Mesothelial cell of epicardium (in vitro differentiated cells): ENCODE data around the gene CTXND1. TPM values are rescaled to one million over a fixed set of nuclear protein-coding genes. Genes with fewer than 3 reads are reported as not detected.

Source experiments
- DNase-seq, 2 experiments: peaks; one replicate each; pipeline ENCODE4 v3.0.0; 2021; ENCODE audit warnings: low spot score in 2 of 2; ENCODE audit not compliant: unreplicated experiment in 2 of 2
- H3K27ac Mint-ChIP-seq: 2 replicates; pipeline ENCODE4 v1.8.0; 2021; ENCODE audit warnings: mixed read lengths
- H3K27me3 Mint-ChIP-seq: 2 replicates; pipeline ENCODE4 v1.8.0; 2021; ENCODE audit warnings: low read depth, mixed read lengths
- H3K36me3 Mint-ChIP-seq: 2 replicates; pipeline ENCODE4 v1.8.0; 2021; ENCODE audit warnings: mixed read lengths
- H3K4me1 Mint-ChIP-seq: 2 replicates; pipeline ENCODE4 v1.8.0; 2021; ENCODE audit warnings: mixed read lengths
- H3K4me3 Mint-ChIP-seq: 2 replicates; pipeline ENCODE4 v1.8.0; 2021; ENCODE audit warnings: mild to moderate bottlenecking, moderate library complexity, mixed read lengths
- H3K9me3 Mint-ChIP-seq: 2 replicates; pipeline ENCODE4 v1.8.0; 2021; ENCODE audit warnings: mixed read lengths
- total RNA-seq: library from RNA; stranded (reverse); gene quantifications from 3 replicates; pipeline ENCODE4 v1.2.1, GENCODE V29; 2021
- TF ChIP-seq, protein P1 (sequence below): fragments of 200-600 bp; sonication (generic); IDR thresholded peaks from one replicate; pipeline ENCODE4 v1.5.0; 2021; ENCODE audit warnings: antibody characterized with exemption; ENCODE audit not compliant: unreplicated experiment

The CTXND1 gene
- total RNA-seq, 1 donor from 2014 or later = not detected

DNA sequence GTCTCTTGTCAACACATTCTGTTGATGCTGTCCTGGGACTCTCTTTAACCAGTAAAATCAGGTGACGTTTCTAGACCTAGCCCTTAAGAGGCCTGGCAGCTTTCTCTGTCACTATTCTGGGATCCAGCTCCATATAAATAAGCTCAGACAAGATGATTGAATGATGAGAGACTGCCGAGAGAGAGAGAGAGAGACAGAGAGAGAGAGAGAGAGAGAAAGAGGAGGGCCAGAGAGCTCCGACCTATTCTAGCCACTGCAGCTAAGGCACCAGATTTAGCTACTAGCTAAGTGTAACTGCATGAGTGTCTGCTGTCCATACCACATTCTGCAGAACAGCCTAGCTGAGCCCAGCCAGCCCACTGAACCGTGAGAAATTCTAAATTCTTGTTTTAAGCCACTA lies 36.1 kb upstream of the CTXND1 start:
- H3K4me3 Mint-ChIP-seq = no peak overlapping the region
- no peak for DNase-seq
- H3K9me3 Mint-ChIP-seq = no peaks in the 10 kb centered on the region
- peaks cover 2% of the 10 kb centered on the region for H3K4me1 Mint-ChIP-seq
- peaks cover 40% of the 10 kb centered on the region for H3K27me3 Mint-ChIP-seq
- no peak overlapping the region for H3K27ac Mint-ChIP-seq
- no peaks in the 10 kb centered on the region for H3K36me3 Mint-ChIP-seq
- TF ChIP-seq, protein P1, sequence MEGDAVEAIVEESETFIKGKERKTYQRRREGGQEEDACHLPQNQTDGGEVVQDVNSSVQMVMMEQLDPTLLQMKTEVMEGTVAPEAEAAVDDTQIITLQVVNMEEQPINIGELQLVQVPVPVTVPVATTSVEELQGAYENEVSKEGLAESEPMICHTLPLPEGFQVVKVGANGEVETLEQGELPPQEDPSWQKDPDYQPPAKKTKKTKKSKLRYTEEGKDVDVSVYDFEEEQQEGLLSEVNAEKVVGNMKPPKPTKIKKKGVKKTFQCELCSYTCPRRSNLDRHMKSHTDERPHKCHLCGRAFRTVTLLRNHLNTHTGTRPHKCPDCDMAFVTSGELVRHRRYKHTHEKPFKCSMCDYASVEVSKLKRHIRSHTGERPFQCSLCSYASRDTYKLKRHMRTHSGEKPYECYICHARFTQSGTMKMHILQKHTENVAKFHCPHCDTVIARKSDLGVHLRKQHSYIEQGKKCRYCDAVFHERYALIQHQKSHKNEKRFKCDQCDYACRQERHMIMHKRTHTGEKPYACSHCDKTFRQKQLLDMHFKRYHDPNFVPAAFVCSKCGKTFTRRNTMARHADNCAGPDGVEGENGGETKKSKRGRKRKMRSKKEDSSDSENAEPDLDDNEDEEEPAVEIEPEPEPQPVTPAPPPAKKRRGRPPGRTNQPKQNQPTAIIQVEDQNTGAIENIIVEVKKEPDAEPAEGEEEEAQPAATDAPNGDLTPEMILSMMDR = no peak

DNA sequence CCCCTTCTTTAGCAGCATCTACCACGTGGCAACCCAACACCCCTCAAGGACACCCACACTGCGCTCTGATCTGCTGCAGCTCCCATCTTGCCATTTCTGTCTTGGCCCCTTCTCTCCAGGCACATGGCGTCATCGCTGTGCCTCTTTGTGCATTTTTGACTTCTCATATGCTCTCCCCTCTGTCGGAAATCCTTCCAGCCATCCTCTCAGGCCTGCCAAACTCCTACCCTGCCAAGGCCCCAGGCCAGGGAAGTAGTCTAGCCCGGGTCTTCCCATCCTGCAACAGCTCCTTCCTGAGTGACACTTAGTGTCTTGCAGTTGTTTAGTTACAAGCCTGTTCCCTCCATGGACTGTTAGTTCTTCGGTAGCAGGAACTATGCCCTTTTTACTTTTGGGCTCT lies 34.0 kb upstream of the CTXND1 start:
- no peak for DNase-seq
- Mint-ChIP-seq H3K36me3 (no peaks in the 10 kb centered on the region), H3K4me3 (no peak overlapping the region), H3K27ac (no peak overlapping the region), H3K9me3 (no peaks in the 10 kb centered on the region), H3K27me3 (peaks cover 40% of the 10 kb centered on the region), H3K4me1 (peaks cover 2% of the 10 kb centered on the region)
- TF ChIP-seq, protein P1 = no peak

DNA sequence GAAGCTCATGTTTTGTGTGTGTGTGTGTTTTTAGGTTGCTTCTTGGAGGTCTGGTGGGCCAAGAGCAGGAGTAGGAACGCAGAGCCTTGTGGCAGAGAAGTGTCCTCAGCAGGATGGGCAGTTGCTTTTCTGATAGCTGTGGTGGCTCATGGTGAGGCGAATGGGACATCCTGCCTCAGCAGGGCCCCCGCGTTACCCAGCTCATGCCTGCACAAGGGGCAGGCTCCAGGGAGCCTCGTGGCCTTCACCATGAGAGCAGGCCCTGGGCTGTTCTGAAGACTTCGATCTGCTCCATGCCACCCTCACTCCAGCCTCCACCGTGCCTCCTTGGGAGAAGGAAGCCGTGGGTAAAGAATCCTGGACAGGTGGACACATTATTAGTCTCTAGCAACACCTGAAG lies 33.4 kb upstream of the CTXND1 start:
- no peak overlapping the region for H3K27ac Mint-ChIP-seq
- no peak overlapping the region for H3K4me3 Mint-ChIP-seq
- H3K9me3 Mint-ChIP-seq = no peaks in the 10 kb centered on the region
- H3K36me3 Mint-ChIP-seq = no peaks in the 10 kb centered on the region
- H3K27me3 Mint-ChIP-seq = peaks cover 39% of the 10 kb centered on the region
- TF ChIP-seq, protein P1 = no peak
- H3K4me1 Mint-ChIP-seq = peaks cover 2% of the 10 kb centered on the region
- no peak for DNase-seq

DNA sequence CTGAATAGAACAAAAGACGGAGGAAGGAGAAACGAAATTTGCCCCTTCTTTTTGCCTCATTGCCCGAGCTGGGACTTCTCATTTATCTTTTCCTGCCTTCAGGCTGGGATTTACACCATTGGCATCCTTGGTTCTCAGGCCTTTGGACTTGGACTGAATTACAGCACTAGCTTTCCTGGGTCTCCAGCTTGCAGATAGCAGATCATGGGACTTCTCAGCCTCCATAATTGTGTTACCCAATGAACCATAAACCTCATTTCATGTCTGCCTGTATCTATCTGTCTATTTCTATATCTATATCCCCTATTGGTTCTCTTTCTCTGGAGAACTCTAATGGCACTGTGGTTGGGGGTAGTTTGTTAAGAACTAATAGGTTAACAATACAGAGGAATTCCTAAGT lies 31.5 kb upstream of the CTXND1 start:
- TF ChIP-seq, protein P1 = no peak
- H3K27me3 Mint-ChIP-seq = peaks cover 29% of the 10 kb centered on the region
- no peaks in the 10 kb centered on the region for H3K4me1 Mint-ChIP-seq
- no peak for DNase-seq
- H3K4me3 Mint-ChIP-seq = no peak overlapping the region
- no peaks in the 10 kb centered on the region for H3K9me3 Mint-ChIP-seq
- no peak overlapping the region for H3K27ac Mint-ChIP-seq
- no peaks in the 10 kb centered on the region for H3K36me3 Mint-ChIP-seq

DNA sequence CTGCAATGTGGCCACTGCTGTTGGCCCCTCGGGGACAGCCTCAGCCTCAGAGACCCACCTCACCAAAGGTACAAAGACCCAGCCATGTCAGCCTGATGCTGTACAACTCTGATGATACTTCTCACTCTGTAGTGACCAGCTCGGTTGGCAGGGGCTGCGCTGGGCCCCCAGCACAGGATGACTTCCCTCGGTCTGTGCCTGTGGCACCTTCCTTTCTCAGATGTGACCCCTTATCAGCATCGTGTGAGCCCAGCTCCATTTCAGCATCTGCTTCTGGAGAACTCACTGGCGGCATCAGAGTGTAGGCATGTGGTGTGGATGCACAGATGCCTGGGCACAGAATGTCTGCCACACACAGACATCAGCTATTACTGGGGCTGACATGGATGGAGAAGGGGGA lies 25.1 kb upstream of the CTXND1 start:
- no peak for DNase-seq
- Mint-ChIP-seq H3K4me3 (no peak overlapping the region), H3K27me3 (peaks cover 40% of the 10 kb centered on the region), H3K27ac (no peak overlapping the region), H3K36me3 (no peaks in the 10 kb centered on the region), H3K9me3 (no peaks in the 10 kb centered on the region), H3K4me1 (no peaks in the 10 kb centered on the region)
- TF ChIP-seq, protein P1 = no peak

DNA sequence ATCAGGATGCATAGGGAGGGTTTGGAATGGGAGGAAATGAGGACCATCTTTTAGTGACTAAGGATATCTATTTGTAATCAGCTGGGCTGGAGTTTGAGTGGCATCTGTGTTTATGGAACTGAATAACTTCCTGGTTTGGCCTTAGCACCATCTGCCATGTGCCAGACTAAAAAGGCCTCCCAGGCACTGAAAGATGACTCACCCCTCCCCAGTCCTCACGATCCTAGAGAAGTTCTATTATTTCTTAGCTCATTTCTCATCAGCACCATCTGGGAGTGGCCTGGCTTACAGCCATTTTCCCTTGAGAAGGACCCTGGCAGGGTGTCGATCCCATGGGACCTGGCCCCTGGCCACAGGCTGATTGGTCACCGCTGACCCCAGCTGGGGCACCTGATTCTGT lies 23.9 kb upstream of the CTXND1 start:
- Mint-ChIP-seq H3K36me3 (no peaks in the 10 kb centered on the region), H3K9me3 (no peaks in the 10 kb centered on the region), H3K27ac (no peak overlapping the region), H3K4me1 (no peaks in the 10 kb centered on the region), H3K27me3 (peaks cover 50% of the 10 kb centered on the region), H3K4me3 (no peak overlapping the region)
- no peak for DNase-seq
- TF ChIP-seq, protein P1 = no peak
